ENCODE results near the gene GLCCI1.

- TF ChIP-seq GATA3 (IDR thresholded peaks at IDR 0.05; ENCODE audit: low read depth, low read length) (no peak; the same call in 1 of the 2 replicates), GATA2 (IDR thresholded peaks at IDR 0.05; ENCODE audit: low read depth, low read length) (no peak)
Observed at GRCh38 chr7:8058322-8058721, 89.7 kb downstream of the GLCCI1 start.

All from SH-SY5Y (cell line).